Epithelial cell of esophagus (primary cell): ENCODE measurements around the gene RAB12.

Experiments
- DNase-seq: peaks from one replicate; pipeline ENCODE4 v3.0.0; 2010; ENCODE audit warnings: low read depth
- H3K4me3 ChIP-seq: 2 replicates; pipeline ENCODE4 v1.5.1; 2011; ENCODE audit warnings: mild to moderate bottlenecking, low read length, control low read depth
- TF ChIP-seq, protein P1 (sequence below): IDR thresholded peaks from 2 replicates; pipeline ENCODE4 v1.5.1; 2011; ENCODE audit warnings: low read depth, mild to moderate bottlenecking, low read length, control low read depth, inconsistent platforms; ENCODE audit not compliant: insufficient read depth; ENCODE audit errors: missing control alignments

The RAB12 gene

DNA sequence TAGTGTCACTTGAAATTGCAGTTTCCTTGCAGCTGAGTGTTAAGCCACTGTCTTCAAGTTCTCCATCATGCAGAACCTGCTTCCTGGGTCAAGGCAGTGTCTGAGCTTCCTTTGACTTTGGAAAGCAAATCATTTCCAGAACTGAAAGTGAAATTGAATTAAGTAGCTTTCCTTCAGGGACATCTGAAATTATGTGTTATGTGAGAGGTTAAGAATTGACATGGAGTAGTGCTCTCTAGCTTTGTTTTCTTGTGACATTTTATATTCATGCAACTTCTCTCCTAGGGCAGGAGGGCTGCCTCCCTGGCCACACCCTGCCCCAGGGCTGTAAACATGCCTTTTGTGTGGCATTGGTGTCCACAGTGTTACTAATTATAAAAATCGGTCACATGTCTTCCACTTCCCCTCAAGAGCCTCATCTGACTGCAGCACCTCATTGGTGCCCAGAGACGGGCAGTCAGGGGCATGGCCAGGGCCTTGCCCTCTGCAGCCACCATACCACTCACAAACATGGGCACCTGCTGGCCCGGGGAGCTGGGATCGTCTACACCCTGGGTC, 14.4 kb downstream of the RAB12 start:
- no peak overlapping the region for H3K4me3 ChIP-seq
- DNase-seq = peak; percentile 12
- TF ChIP-seq, protein P1, sequence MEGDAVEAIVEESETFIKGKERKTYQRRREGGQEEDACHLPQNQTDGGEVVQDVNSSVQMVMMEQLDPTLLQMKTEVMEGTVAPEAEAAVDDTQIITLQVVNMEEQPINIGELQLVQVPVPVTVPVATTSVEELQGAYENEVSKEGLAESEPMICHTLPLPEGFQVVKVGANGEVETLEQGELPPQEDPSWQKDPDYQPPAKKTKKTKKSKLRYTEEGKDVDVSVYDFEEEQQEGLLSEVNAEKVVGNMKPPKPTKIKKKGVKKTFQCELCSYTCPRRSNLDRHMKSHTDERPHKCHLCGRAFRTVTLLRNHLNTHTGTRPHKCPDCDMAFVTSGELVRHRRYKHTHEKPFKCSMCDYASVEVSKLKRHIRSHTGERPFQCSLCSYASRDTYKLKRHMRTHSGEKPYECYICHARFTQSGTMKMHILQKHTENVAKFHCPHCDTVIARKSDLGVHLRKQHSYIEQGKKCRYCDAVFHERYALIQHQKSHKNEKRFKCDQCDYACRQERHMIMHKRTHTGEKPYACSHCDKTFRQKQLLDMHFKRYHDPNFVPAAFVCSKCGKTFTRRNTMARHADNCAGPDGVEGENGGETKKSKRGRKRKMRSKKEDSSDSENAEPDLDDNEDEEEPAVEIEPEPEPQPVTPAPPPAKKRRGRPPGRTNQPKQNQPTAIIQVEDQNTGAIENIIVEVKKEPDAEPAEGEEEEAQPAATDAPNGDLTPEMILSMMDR = no peak

DNA sequence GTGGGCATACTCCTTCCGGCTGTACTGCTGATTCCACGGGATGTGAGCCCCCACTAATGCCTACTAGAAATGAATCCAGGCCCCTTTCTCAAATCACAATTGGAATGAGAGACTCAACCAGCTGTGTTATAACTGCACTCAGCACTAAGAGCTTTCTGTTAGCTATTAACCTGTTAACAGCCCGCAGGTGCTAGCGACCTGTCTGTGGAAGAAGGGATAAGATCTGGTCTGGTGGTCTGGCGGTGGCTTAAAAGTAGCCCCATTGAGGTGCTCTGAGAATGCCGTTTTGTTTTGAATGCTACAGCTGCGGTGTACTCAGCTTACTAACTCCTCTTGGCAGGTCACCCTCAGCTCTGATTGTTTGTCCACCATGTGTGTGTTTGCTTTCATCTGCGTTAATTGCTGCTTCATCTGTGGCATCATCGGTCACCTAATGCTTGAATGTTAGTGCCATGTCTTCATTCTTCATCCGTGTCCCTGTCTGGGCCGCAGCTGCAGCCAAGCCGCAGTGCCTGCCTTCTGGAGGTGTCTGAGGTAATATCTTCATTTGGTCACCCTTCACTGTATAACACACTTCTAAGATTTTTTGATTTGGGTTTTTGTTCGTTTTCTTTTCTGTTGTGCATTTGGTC, 16.3 kb downstream of the RAB12 start:
- no peak overlapping the region for H3K4me3 ChIP-seq
- TF ChIP-seq, protein P1 = no peak
- DNase-seq = no peak

DNA sequence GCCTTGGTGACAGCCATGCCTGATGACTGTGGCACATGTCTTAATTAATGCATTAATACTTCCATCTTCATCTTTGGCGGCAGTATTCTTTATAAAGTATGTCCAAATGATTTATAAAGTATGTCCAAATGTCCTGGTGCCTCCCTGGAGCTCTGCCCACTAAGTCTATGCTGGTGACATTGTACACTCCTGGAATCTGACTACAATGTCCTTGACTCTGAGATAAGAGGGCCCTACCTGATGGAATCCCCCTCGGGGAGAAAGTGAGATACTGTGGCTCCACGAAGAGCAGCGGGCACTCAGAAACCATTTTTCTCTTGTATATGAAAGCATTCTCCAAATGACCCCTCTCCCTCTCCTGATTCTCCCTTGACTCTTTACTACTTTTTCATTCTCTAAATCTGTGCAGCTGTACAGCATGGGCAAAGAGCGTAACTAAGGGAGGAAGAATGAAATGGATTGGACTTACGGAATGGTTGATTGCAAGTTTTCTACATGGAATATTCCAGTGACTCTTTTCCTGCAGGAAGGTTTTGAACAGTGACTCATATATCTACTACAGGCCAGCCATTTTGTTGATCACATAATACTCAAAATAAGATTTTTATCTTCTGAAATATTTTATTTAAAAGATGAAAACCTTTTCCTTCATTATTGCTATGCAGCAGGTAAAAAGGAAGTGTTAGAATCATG, 17.3 kb downstream of the RAB12 start:
- TF ChIP-seq, protein P1 = no peak
- H3K4me3 ChIP-seq = no peak overlapping the region
- DNase-seq = no peak

DNA sequence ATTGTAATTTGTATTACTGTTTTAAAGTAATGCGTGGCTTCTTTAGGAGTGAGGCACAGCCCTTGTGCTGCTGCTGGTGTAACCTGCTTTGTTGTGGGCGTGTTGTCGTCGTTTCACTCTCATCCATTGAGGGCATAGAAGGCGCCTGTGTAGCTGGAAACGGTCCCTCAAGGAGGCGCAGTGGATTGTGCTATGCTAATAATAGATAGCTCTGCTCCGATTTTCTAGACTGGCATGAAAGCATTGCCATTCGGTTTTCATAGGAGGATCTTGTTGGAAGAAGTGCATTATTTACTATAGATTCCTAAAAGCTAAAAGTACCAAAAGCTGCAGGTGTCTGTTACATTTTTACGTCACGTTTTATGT, 17.9 kb downstream of the RAB12 start:
- DNase-seq = peak; percentile 11
- TF ChIP-seq, protein P1 = no peak
- no peak overlapping the region for H3K4me3 ChIP-seq

DNA sequence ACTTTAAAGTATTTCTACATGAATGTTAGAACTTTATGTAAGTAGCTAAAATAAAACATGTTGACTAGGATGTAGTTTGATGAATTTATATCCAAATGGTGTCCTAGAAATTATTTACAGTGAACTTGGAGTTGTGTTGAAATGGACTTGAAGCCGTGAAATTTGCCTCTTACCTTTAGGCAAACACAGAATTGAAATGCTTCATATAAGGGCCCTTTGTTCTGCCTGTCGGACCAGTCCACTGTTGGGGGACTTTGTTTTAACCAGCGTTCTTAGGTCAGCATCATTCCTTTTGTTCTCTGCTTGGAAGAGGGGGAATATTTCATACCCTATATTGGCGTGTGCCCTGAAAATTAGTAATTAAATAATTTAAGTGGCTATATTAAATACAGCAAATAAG, 18.3 kb downstream of the RAB12 start:
- no peak overlapping the region for H3K4me3 ChIP-seq
- TF ChIP-seq, protein P1 = no peak
- no peak for DNase-seq

DNA sequence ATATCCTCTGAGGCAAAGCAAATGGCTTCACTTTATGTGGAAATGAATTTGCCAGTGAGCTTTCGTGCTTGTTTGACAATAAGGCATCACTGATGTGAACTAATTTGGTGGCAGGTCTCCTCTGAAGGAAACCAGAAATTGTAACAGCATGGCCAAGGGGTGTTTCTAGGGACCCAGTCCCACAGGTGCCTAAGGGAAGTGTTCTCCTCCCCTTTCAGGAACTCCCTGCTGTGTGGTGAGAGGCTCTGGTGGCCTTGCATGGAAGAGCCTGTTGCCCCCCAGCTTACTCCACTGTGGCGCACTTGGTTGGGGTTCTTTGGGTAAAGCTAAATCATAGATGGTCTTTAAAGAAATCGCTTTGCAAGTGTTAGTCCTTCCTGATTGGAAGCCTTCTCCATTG, 20.4 kb downstream of the RAB12 start:
- H3K4me3 ChIP-seq = no peak overlapping the region
- TF ChIP-seq, protein P1 = no peak
- no peak for DNase-seq
